WERI-Rb-1 (cell line): ENCODE results near the gene ARHGAP26.

ENCODE experiments used
- DNase-seq: peaks from one replicate; pipeline ENCODE4 v3.0.0-alpha.2; 2020
- H3K27ac ChIP-seq: fragments of 250-450 bp; sonication (Bioruptor Pico); 2 replicates; pipeline ENCODE4 v1.5.1; 2020; ENCODE audit warnings: mild to moderate bottlenecking, moderate library complexity
- H3K27me3 ChIP-seq: fragments of 250-450 bp; sonication (Bioruptor Pico); 2 replicates; pipeline ENCODE4 v1.5.1; 2021; ENCODE audit warnings: mild to moderate bottlenecking, low read depth, moderate library complexity; ENCODE audit not compliant: insufficient read depth, severe bottlenecking
- H3K36me3 ChIP-seq: fragments of 250-450 bp; sonication (Bioruptor Pico); 2 replicates; pipeline ENCODE4 v1.5.1; 2020; ENCODE audit warnings: mild to moderate bottlenecking, moderate library complexity
- H3K4me3 ChIP-seq: 2 replicates; pipeline ENCODE4 v1.5.1; 2011; ENCODE audit warnings: low read depth, mild to moderate bottlenecking, control low read depth, low read length
- H3K9me3 ChIP-seq: fragments of 250-450 bp; sonication (Bioruptor Pico); 2 replicates; pipeline ENCODE4 v1.5.1; 2021; ENCODE audit warnings: mild to moderate bottlenecking, moderate library complexity; ENCODE audit not compliant: severe bottlenecking
- CTCF ChIP-seq: IDR thresholded peaks from 2 replicates; pipeline ENCODE4 v1.5.1; 2011; ENCODE audit warnings: low read depth, mild to moderate bottlenecking, control low read depth, inconsistent platforms, low read length

The ARHGAP26 gene

GRCh38 chr5:142869886-142870285 is 99.7 kb downstream of the ARHGAP26 start:
- Histone ChIP-seq H3K4me3 (no peak overlapping the region), H3K27me3 (no peaks in the 10 kb centered on the region), H3K9me3 (no peaks in the 10 kb centered on the region), H3K36me3 (no peaks in the 10 kb centered on the region), H3K27ac (no peak overlapping the region)
- DNase-seq = no peak
- TF ChIP-seq CTCF = no peak

- DNase-seq = no peak
- Histone ChIP-seq H3K27ac (no peak overlapping the region), H3K36me3 (no peaks in the 10 kb centered on the region), H3K9me3 (no peaks in the 10 kb centered on the region), H3K4me3 (no peak overlapping the region), H3K27me3 (no peaks in the 10 kb centered on the region)
- no peak for TF ChIP-seq CTCF
These were observed 100.6 kb downstream of the ARHGAP26 start for GRCh38 chr5:142870532-142871362.

GRCh38 chr5:142871363-142872193 is 101.4 kb downstream of the ARHGAP26 start:
- no peaks in the 10 kb centered on the region for H3K9me3 ChIP-seq

GRCh38 chr5:142872217-142872616 is 102.0 kb downstream of the ARHGAP26 start:
- no peak overlapping the region for H3K4me3 ChIP-seq
- no peaks in the 10 kb centered on the region for H3K36me3 ChIP-seq
- H3K27ac ChIP-seq = no peak overlapping the region
- peak; percentile 26 for DNase-seq
- no peak for TF ChIP-seq CTCF
- no peaks in the 10 kb centered on the region for H3K9me3 ChIP-seq
- no peaks in the 10 kb centered on the region for H3K27me3 ChIP-seq

More at GRCh38 chr5:142871363-142872193, 101.4 kb downstream of the ARHGAP26 start:
- no peak for TF ChIP-seq CTCF
- no peaks in the 10 kb centered on the region for H3K36me3 ChIP-seq
- H3K4me3 ChIP-seq = no peak overlapping the region
- no peak for DNase-seq
- H3K27me3 ChIP-seq = no peaks in the 10 kb centered on the region
- no peak overlapping the region for H3K27ac ChIP-seq

GRCh38 chr5:142872795-142873194 is 102.6 kb downstream of the ARHGAP26 start:
- Histone ChIP-seq H3K4me3 (no peak overlapping the region), H3K27ac (no peak overlapping the region), H3K9me3 (no peaks in the 10 kb centered on the region), H3K27me3 (no peaks in the 10 kb centered on the region), H3K36me3 (no peaks in the 10 kb centered on the region)
- TF ChIP-seq CTCF = no peak
- DNase-seq = no peak
